ENCODE results near the gene BSN.
"Not testable (repeated sequence)": the region's sequence is repeated elsewhere in the genome, so short reads cannot be mapped to it uniquely, and the experiment has no call there.

The BSN gene

DNA sequence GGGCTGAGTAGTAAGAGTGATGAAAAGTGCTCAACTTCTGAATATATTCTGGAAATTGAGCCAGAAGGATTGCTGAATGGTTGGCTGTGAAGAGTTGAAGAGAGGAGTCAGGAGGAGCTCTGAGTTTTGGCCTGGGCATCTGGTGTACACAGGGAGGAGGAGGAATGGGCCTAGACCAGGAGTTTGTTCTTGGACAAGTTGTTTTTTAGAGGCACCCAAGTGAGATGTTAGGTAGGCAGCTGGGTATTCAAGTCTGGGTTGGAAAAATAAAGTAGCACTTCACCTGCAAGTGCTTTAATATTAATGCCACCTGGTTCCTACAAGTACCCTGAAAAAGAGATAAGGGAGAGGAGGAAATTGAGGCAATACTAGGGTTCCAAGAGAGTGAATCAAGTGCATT lies 14.7 kb downstream of the BSN start:
- Histone ChIP-seq H3K4me3 (ENCODE audit: control insufficient read depth in 1 of 7, extremely low read depth in 1 of 7, insufficient read depth in 4 of 7, low read depth in 2 of 7, low read length in 6 of 7) (no peak overlapping the region), H3K27ac (ENCODE audit: insufficient read depth in 1 of 2, low read depth in 1 of 2, low read length in 2 of 2, poor library complexity in 1 of 2, severe bottlenecking in 2 of 2) (no peak overlapping the region), H3K9me3 (ENCODE audit: control extremely low read depth in 1 of 5, control insufficient read depth in 4 of 5, insufficient read depth in 2 of 5, low read depth in 1 of 5, low read length in 4 of 5) (no peaks in the 10 kb centered on the region), H3K27me3 (replicated peaks in 2 of 5; ENCODE audit: control insufficient read depth in 4 of 5, insufficient read depth in 5 of 5, low read length in 4 of 5) (peaks cover 0 to 2% (median 0%) of the 10 kb centered on the region in 5 experiments), H3K36me3 (ENCODE audit: control insufficient read depth in 4 of 4, insufficient read depth in 4 of 4, low read length in 3 of 4) (no peaks in the 10 kb centered on the region), H3K4me1 (ENCODE audit: control extremely low read depth in 1 of 4, control insufficient read depth in 4 of 4, insufficient read depth in 4 of 4, low read length in 3 of 4) (no peaks in the 10 kb centered on the region)
- no peak for DNase-seq
- POLR2A ChIA-PET, result no interaction called here
- CTCF ChIA-PET, result interaction anchor here (3.7 kb wide), 1 partner anchor 103 kb away, joined by 10 read pairs; no protein-coding TSS in a partner anchor

DNA sequence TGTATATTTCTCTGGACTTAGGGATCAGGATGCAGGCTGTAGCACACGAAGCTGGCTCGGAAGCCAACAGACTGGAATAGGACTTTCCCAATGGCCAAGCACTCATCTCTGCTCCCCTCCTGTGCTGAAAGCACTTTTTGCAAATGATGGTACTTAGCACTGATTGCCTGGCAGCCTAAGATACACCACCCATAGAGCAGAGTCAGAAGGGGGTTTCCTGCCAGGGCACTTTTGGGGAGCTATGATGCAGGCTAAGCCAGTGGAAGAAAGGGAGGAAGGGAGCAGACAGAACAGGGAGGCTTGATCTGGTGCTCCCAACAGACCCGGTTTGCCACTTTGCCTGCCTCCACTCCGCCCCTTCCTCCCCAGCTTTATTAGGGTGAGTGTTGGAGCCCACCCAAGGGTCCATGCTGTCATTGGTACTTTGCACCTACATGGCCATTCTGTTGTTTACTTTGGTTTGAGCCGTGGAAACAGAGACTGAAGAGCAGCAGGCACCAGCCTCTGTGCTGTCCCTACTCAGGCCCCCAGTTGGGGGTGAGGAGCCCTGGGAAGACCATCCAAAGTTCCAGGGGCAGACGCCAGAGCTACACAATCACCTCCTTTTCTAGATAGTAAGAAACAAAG lies 15.9 kb downstream of the BSN start:
- 96% methylated on average over 5 of the region's 6 CpGs for WGBS (ENCODE audit: insufficient coverage)
- Histone ChIP-seq H3K36me3 (ENCODE audit: control insufficient read depth in 4 of 4, insufficient read depth in 4 of 4, low read length in 3 of 4) (no peaks in the 10 kb centered on the region), H3K27me3 (replicated peaks in 2 of 5; ENCODE audit: control insufficient read depth in 4 of 5, insufficient read depth in 5 of 5, low read length in 4 of 5) (peaks cover 0 to 2% (median 0%) of the 10 kb centered on the region in 5 experiments), H3K27ac (ENCODE audit: insufficient read depth in 1 of 2, low read depth in 1 of 2, low read length in 2 of 2, poor library complexity in 1 of 2, severe bottlenecking in 2 of 2) (no peak overlapping the region), H3K9me3 (ENCODE audit: control extremely low read depth in 1 of 5, control insufficient read depth in 4 of 5, insufficient read depth in 2 of 5, low read depth in 1 of 5, low read length in 4 of 5) (no peaks in the 10 kb centered on the region), H3K4me3 (ENCODE audit: control insufficient read depth in 1 of 7, extremely low read depth in 1 of 7, insufficient read depth in 4 of 7, low read depth in 2 of 7, low read length in 6 of 7) (no peak overlapping the region), H3K4me1 (ENCODE audit: control extremely low read depth in 1 of 4, control insufficient read depth in 4 of 4, insufficient read depth in 4 of 4, low read length in 3 of 4) (no peaks in the 10 kb centered on the region)
- ChIA-PET POLR2A (interaction anchor here (1.0 kb wide), 1 partner anchor 12 kb away, joined by 5 read pairs; no protein-coding TSS in a partner anchor), CTCF (interaction anchor here (1.2 to 3.7 kb wide), 4 partner anchors 10 to 101 kb away, joined by 3 to 10 read pairs (median 4); partner anchors contain the start of gene BSN)
- no peak for DNase-seq

GRCh38 chr3:49582177-49582576 lies 27.9 kb downstream of the BSN start:
- H3K36me3 ChIP-seq (ENCODE audit: control insufficient read depth in 4 of 4, insufficient read depth in 4 of 4, low read length in 3 of 4), result no peaks in the 10 kb centered on the region
- no peaks in the 10 kb centered on the region for H3K27me3 ChIP-seq (replicated peaks in 2 of 5; ENCODE audit: control insufficient read depth in 4 of 5, insufficient read depth in 5 of 5, low read length in 4 of 5)
- H3K4me1 ChIP-seq (ENCODE audit: control extremely low read depth in 1 of 4, control insufficient read depth in 4 of 4, insufficient read depth in 4 of 4, low read length in 3 of 4), result no peaks in the 10 kb centered on the region
- no peak overlapping the region for H3K4me3 ChIP-seq (ENCODE audit: control insufficient read depth in 1 of 7, extremely low read depth in 1 of 7, insufficient read depth in 4 of 7, low read depth in 2 of 7, low read length in 6 of 7)
- ChIA-PET POLR2A (no interaction called here), CTCF (no interaction called here)
- H3K27ac ChIP-seq (ENCODE audit: insufficient read depth in 1 of 2, low read depth in 1 of 2, low read length in 2 of 2, poor library complexity in 1 of 2, severe bottlenecking in 2 of 2), result no peak overlapping the region
- no peak for DNase-seq
- no peaks in the 10 kb centered on the region for H3K9me3 ChIP-seq (ENCODE audit: control extremely low read depth in 1 of 5, control insufficient read depth in 4 of 5, insufficient read depth in 2 of 5, low read depth in 1 of 5, low read length in 4 of 5)

DNA sequence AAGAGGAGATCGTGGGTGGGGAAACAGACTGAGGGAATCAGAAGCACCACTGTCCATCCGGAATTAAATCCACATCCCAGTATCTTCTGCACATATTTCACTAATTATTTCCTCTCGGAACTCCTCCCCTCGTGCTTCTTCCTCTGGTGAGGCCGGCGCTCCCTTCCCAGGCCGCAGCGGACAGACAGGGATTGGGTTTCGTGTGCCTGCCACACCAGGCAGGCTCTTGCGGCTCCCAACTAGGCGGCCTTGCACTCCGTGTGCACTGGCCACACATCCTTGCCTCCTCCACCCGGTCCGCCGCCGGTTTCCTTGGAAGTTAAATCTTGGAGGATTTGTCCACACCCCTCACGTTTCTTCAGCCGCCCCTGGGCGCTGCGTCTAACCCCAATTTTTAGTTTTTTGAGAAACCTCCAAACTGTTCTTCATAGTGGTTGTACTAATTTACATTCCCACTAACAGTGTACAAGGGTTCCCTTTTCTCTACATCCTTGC lies 31.0 kb downstream of the BSN start:
- CTCF ChIA-PET, POLR2A ChIA-PET: not testable (repeated sequence)
- 94% methylated on average over 17 of the region's 20 CpGs for WGBS (ENCODE audit: insufficient coverage)

GRCh38 chr3:49591615-49592014 lies 37.3 kb downstream of the BSN start:
- CTCF ChIA-PET, result no interaction called here
- Histone ChIP-seq H3K27ac (ENCODE audit: insufficient read depth in 1 of 2, low read depth in 1 of 2, low read length in 2 of 2, poor library complexity in 1 of 2, severe bottlenecking in 2 of 2) (no peak overlapping the region), H3K4me3 (ENCODE audit: control insufficient read depth in 1 of 7, extremely low read depth in 1 of 7, insufficient read depth in 4 of 7, low read depth in 2 of 7, low read length in 6 of 7) (no peak overlapping the region), H3K36me3 (ENCODE audit: control insufficient read depth in 4 of 4, insufficient read depth in 4 of 4, low read length in 3 of 4) (no peaks in the 10 kb centered on the region), H3K9me3 (ENCODE audit: control extremely low read depth in 1 of 5, control insufficient read depth in 4 of 5, insufficient read depth in 2 of 5, low read depth in 1 of 5, low read length in 4 of 5) (no peaks in the 10 kb centered on the region), H3K4me1 (ENCODE audit: control extremely low read depth in 1 of 4, control insufficient read depth in 4 of 4, insufficient read depth in 4 of 4, low read length in 3 of 4) (no peaks in the 10 kb centered on the region), H3K27me3 (replicated peaks in 2 of 5; ENCODE audit: control insufficient read depth in 4 of 5, insufficient read depth in 5 of 5, low read length in 4 of 5) (no peaks in the 10 kb centered on the region)
- 100% methylated on average over 1 of the region's 3 CpGs for WGBS (ENCODE audit: insufficient coverage)
- DNase-seq, result no peak
- POLR2A ChIA-PET, result interaction anchor here (0.6 kb wide), 1 partner anchor 17 kb away, joined by 3 read pairs; no protein-coding TSS in a partner anchor

More for the DNA sequence above, 31.0 kb downstream of the BSN start:
- not testable (repeated sequence) for H3K27ac ChIP-seq (ENCODE audit: insufficient read depth in 1 of 2, low read depth in 1 of 2, low read length in 2 of 2, poor library complexity in 1 of 2, severe bottlenecking in 2 of 2); DNase-seq; H3K9me3 ChIP-seq (ENCODE audit: control extremely low read depth in 1 of 5, control insufficient read depth in 4 of 5, insufficient read depth in 2 of 5, low read depth in 1 of 5, low read length in 4 of 5); H3K27me3 ChIP-seq (replicated peaks in 2 of 5; ENCODE audit: control insufficient read depth in 4 of 5, insufficient read depth in 5 of 5, low read length in 4 of 5); H3K4me3 ChIP-seq (ENCODE audit: control insufficient read depth in 1 of 7, extremely low read depth in 1 of 7, insufficient read depth in 4 of 7, low read depth in 2 of 7, low read length in 6 of 7); H3K36me3 ChIP-seq (ENCODE audit: control insufficient read depth in 4 of 4, insufficient read depth in 4 of 4, low read length in 3 of 4); H3K4me1 ChIP-seq (ENCODE audit: control extremely low read depth in 1 of 4, control insufficient read depth in 4 of 4, insufficient read depth in 4 of 4, low read length in 3 of 4)

DNA sequence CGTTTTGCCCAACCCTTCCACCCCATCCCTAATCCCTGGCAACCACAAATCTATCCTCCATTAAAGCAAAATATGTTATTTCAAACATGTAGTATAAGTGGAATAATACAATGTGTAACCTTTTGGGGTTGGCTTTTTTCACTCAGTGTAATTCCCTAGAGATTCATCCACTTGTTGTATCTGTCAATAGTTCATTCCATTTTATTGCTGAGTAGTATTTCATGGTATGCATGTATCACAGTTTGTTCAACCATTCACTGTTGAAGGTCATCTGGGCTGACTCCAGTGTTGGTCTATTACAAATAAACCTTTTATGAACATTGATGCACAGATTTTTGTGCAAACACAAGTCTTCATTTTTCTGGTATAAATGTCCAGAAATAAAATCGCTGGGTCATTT lies 38.8 kb downstream of the BSN start:
- DNase-seq, result no peak
- no peak overlapping the region for H3K4me3 ChIP-seq (ENCODE audit: control insufficient read depth in 1 of 7, extremely low read depth in 1 of 7, insufficient read depth in 4 of 7, low read depth in 2 of 7, low read length in 6 of 7)
- no CpG with 5 or more reads among the region's 2 CpGs for WGBS (ENCODE audit: insufficient coverage)
- no peaks in the 10 kb centered on the region for H3K4me1 ChIP-seq (ENCODE audit: control extremely low read depth in 1 of 4, control insufficient read depth in 4 of 4, insufficient read depth in 4 of 4, low read length in 3 of 4)
- ChIA-PET POLR2A (no interaction called here), CTCF (no interaction called here)
- H3K9me3 ChIP-seq (ENCODE audit: control extremely low read depth in 1 of 5, control insufficient read depth in 4 of 5, insufficient read depth in 2 of 5, low read depth in 1 of 5, low read length in 4 of 5), result no peaks in the 10 kb centered on the region
- H3K27ac ChIP-seq (ENCODE audit: insufficient read depth in 1 of 2, low read depth in 1 of 2, low read length in 2 of 2, poor library complexity in 1 of 2, severe bottlenecking in 2 of 2), result no peak overlapping the region
- H3K36me3 ChIP-seq (ENCODE audit: control insufficient read depth in 4 of 4, insufficient read depth in 4 of 4, low read length in 3 of 4), result no peaks in the 10 kb centered on the region
- H3K27me3 ChIP-seq (replicated peaks in 2 of 5; ENCODE audit: control insufficient read depth in 4 of 5, insufficient read depth in 5 of 5, low read length in 4 of 5), result no peaks in the 10 kb centered on the region

DNA sequence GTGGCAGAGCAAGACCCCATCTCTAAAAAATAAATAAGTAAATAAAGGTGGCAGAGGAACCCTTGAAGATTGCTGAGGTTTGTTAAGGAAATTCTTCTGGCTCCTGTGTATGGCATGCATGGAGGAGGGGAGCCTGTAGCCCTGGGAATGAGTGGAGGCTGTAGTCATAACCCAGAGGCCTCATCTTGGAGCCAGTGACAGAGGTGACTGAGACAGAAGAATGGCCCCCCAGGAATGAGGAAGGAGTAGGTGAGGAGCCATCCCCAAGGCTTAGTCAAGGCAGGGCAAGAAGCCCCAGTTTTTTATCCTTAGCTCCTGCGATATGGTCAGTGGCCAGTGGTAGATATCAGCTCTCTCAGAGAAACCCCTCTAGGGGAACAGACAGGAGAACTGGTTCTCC lies 46.5 kb downstream of the BSN start:
- WGBS (ENCODE audit: insufficient coverage), result 100% methylated on average over 1 of the region's 1 CpG
- peaks cover 0 to 3% (median 0%) of the 10 kb centered on the region in 4 experiments for H3K4me1 ChIP-seq (ENCODE audit: control extremely low read depth in 1 of 4, control insufficient read depth in 4 of 4, insufficient read depth in 4 of 4, low read length in 3 of 4)
- no peaks in the 10 kb centered on the region for H3K27me3 ChIP-seq (replicated peaks in 2 of 5; ENCODE audit: control insufficient read depth in 4 of 5, insufficient read depth in 5 of 5, low read length in 4 of 5)
- no peaks in the 10 kb centered on the region for H3K9me3 ChIP-seq (ENCODE audit: control extremely low read depth in 1 of 5, control insufficient read depth in 4 of 5, insufficient read depth in 2 of 5, low read depth in 1 of 5, low read length in 4 of 5)
- H3K36me3 ChIP-seq (ENCODE audit: control insufficient read depth in 4 of 4, insufficient read depth in 4 of 4, low read length in 3 of 4), result no peaks in the 10 kb centered on the region
- ChIA-PET POLR2A (no interaction called here), CTCF (interaction anchor here (0.8 kb wide), 1 partner anchor 42 kb away, joined by 3 read pairs; no protein-coding TSS in a partner anchor)
- DNase-seq, result no peak
- no peak overlapping the region for H3K4me3 ChIP-seq (ENCODE audit: control insufficient read depth in 1 of 7, extremely low read depth in 1 of 7, insufficient read depth in 4 of 7, low read depth in 2 of 7, low read length in 6 of 7)
- H3K27ac ChIP-seq (ENCODE audit: insufficient read depth in 1 of 2, low read depth in 1 of 2, low read length in 2 of 2, poor library complexity in 1 of 2, severe bottlenecking in 2 of 2), result no peak overlapping the region

Data from common myeloid progenitor, CD34-positive (primary cell).